Left hindlimb (tissue), 1 donor: ENCODE data around the gene DPM1.
"Not testable (repeated sequence)": the region's sequence is repeated elsewhere in the genome, so short reads cannot be mapped to it uniquely, and the experiment has no call there.

Experiments used
- DNase-seq: peaks from one replicate; pipeline ENCODE4 v3.0.0-alpha.2; 2018

DPM1 gene

DNA sequence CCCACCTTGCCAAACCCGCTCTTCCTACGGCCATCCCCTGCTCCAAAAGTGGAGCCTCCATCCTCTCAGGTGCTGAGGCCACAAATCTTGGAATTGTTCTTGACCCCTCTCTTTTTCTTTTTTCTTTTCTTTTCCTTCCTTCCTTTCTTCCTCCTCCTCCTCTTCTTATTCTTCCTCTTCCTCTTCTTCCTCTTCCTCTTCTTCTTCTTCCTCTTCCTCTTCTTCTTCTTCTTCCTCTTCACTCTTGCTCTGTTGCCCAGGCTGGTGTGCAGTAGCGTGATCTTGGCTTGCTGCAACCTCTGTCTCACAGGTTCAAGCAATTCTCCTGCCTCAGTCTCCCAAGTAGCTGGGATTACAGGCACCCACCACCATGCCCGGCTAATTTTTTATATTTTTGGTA lies 20.2 kb upstream of the DPM1 start:
- not testable (repeated sequence) for DNase-seq

DNA sequence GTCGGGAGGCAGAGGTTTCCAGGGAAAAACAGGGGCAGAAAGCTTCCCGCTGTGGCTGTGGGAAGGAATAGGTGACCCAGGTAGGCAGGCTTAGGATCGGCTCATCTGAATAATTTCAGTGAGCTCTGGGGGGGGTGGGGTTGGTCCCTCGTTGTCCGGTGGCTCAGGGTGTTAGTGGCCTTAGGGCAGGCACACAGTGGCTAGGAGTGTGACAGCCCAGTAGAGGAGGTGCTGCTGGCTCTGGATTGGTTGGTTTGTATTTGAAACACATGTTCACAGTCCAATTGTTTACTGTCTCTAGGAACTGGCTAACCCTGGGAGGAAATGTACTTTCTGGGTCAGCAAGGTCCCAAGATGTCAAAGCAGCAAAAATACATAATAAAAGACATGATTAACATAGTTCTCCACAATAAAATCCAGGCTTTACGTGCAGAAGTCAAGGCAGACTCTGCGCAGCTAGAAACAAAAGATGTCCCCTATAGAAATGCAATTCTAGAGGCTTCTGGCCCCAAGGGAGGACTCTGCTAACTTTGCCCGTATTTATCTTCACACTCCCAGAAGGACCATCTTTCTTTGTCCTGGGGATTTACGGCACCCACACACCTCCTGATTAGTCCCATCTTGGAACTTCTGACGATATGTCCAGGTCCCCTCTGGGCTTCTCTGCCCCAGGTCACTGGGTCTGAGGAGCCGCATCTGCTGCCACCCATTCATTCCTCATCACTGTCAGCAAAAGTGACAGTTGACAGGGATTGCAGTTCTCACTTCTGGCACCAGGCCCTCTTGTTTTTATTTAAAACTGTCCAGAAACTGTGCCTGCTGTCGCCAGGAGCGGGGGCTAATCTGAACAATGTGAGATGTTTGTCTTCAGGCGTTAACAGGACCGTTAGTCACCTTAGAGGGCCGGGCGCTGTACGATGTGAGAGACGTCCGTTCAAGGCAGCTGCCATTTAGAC lies 19.0 kb upstream of the DPM1 start:
- DNase-seq, result no peak

DNA sequence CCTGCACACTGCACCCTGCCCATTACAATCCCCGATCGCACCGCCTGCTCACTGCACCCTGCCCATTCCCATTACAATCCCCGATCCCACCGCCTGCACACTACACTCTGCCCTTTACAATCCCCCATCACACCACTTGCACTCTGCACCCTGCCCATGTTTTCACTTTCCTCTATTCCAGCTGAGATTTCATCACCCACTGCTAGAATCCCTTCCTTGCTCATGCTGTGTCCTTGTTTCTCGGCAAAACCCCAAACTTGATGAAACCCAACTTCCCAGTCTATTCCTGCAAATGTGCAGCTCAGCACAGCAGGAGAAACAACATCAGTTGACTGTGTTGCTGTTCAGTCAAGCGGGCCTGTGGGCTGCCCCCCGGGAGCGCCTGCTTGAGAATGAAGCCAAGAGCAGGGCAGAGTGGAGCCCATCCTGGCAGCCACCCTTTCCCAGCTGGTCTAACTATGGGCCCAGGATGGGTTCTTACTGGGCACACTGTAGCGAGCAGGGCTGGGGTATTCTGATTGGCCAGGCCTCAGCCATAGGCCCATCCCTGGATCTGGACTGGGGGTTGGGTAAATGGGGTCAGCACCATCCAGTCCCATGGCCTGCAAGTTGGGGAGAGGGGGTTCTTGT lies 17.5 kb upstream of the DPM1 start:
- DNase-seq, result no peak

DNA sequence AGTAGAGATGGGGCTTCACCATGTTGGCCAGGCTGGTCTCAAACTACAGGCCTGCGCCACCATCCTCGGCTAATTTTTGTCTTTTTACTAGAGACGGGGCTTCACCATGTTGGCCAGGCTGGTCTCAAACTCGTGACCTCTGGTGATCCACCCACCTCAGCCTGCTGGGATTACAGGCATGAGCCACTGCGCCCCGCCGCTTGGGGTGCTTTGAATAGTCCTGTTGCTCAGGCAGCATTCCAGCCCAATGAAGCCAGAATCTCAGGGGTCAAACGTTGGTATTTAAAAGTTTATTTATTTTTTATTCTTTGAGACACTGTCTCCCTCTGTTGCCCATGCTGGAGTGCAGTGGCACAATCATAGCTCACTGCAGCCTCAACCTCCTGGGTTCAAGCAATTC lies 11.6 kb upstream of the DPM1 start:
- DNase-seq, result no peak

DNA sequence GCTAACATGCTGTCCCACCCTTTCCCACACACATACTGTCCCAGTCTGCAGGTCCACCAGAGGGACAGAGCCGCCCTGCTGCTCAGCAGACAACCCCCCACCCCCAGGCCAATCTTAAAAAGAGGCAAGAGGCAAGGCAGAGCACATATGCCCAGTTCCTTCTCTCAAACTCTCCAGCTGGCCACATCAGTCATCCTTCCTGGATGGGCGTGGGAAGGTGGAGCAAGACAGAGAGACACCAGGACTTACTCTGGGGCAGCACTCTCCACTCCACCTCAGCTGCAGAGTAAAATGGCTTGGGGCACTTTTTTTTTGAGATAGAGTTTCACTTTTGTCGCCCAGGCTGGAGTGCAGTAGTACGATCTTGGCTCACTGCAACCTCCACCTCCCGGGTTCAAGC lies 11.1 kb upstream of the DPM1 start:
- DNase-seq, result no peak

DNA sequence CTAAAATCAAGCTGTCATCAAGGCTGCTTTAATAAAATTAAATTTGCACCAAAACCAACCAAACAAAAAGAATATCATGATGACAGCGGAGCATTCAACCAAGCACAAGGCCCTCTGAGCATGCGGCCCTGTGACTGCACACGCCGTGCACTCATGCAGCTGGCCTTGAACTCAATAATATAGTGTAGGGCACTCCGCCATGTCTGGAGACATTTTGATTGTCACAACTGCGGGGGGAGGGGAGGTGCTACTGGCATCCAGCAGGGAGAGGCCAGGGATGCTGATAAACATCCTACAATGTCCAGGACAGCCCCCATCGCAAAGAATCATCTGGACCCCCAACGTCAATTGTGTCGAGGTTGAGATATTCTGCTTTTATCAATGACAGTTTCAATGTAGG lies 10.0 kb upstream of the DPM1 start:
- DNase-seq, result no peak

DNA sequence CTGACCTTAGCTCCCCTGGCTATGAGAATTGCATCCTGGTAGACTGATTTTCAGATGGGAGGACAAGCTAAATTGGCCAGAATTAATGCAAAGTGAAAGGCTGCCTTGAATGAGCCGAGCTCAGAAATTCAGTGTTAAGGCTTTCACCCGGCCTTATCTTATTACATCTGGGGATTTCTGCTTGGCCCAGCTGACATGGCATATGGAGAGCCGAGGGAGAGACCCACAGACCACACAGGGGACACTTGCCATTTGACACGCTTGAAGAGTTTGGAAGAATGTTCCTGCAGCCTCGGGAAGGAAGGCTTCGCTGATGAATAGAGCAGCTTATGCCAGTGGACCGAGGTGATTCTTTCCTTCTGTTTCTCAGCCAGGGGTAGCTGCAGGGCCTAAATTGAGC lies 9.3 kb upstream of the DPM1 start:
- DNase-seq, result no peak

DNA sequence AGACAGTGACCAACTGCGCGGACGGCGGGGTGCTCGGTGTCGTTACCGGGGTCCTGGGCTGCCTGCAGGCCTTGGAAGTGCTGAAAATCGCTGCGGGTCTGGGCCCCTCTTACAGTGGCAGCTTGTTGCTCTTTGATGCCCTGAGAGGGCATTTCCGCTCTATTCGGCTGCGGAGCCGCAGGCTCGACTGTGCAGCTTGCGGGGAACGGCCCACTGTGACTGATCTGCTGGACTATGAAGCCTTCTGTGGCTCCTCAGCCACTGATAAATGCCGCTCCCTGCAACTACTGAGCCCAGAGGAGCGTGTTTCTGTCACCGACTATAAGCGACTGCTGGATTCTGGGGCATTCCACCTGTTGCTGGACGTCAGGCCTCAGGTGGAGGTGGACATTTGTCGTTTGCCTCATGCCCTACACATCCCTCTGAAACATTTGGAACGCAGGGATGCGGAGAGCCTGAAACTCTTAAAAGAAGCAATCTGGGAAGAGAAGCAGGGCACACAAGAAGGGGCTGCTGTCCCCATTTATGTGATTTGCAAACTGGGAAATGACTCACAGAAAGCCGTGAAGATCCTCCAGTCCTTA lies 1.3 kb upstream of the DPM1 start:
- DNase-seq, result no peak

DNA sequence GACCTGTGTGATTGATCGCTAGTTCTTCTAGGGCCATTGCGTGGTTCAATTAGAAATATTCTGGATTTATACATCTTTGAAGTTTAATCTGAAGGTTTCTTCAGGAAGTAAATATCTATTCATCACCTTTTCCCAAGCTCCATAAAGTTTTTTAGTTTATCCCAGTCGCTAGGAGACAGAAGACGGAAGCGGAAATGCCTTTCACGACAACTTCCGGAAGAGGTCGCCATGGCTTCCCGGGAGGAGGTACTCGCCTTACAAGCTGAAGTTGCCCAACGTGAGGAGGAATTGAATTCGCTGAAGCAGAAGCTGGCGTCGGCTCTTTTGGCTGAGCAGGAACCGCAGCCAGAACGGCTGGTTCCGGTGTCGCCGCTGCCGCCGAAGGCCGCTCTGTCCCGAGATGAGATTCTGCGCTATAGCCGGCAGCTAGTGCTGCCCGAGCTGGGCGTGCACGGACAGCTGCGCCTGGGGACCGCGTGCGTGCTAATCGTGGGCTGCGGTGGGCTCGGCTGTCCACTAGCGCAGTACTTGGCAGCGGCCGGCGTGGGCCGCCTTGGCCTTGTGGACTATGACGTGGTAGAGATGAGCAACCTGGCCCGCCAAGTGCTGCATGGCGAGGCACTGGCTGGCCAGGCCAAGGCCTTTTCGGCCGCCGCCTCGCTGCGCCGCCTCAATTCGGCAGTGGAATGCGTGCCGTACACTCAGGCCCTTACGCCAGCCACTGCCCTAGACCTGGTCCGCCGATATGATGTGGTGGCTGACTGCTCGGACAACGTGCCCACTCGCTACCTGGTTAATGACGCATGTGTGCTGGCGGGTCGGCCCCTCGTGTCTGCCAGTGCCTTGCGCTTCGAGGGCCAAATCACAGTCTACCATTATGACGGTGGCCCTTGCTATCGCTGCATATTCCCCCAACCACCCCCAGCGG lies 547 bp upstream of the DPM1 start, which contains the start of gene MOCS3:
MOCS3 (plus strand) TSS at position 204 of the 928 bp plus-strand sequence; CDS start at position 229, 25 bp downstream.
- peak; percentile 86 for DNase-seq

DNA sequence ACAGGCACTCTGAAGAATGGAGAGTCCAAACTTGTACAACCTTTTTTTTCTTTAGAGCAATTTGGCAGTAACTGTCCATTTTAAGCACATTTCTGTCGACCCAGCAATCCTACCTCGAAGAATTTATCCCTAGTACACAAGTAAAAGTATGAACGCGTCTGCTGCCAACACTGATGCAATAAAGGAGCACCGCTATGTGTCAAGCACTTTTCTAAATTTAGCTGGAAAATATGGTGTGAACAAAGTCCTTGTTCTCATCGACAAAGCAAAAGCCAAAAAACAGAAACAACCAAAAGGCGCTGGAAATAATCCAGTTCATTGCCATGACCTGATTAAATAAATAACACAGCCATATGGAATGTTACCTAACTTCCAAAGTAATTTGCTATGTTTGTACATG lies 1.1 kb downstream of the DPM1 start:
- no peak for DNase-seq

DNA sequence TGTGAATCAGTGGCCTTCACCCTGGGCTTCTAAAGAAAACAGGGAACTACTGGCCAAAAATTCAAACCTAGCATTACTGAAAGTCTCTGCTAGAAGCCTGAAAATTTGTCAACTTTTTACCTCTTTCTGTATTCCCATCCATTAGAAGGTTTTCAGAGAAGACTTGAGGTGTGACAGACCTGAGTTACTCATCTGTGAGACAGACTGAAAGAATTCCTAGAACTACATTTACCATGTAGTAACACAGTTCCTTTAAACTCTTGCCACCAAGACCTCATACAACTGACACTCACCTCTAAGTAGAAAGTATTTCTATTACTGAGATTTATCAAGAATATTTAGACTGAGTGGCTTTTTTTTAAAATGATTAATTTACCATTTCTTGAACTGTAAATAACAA lies 4.5 kb downstream of the DPM1 start:
- DNase-seq, result no peak

DNA sequence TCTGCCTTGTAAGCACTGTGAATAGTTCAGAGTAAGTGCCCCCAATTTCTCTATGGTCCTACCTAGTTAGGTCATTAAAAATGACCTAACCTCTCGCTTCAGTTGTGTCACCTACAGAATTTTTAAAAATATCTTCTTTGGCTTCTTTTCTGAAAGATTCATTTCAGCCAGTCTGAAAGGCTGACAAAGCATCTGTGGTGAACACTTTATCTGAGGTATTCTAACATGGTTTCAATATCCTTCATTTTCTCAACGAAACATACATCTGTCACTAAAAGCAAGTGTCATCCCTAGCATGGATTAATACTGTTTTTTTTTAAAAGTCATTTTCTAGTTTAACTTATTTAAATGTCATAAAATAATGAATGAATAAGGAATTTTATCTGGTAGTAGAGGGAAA lies 5.1 kb downstream of the DPM1 start:
- no peak for DNase-seq

DNA sequence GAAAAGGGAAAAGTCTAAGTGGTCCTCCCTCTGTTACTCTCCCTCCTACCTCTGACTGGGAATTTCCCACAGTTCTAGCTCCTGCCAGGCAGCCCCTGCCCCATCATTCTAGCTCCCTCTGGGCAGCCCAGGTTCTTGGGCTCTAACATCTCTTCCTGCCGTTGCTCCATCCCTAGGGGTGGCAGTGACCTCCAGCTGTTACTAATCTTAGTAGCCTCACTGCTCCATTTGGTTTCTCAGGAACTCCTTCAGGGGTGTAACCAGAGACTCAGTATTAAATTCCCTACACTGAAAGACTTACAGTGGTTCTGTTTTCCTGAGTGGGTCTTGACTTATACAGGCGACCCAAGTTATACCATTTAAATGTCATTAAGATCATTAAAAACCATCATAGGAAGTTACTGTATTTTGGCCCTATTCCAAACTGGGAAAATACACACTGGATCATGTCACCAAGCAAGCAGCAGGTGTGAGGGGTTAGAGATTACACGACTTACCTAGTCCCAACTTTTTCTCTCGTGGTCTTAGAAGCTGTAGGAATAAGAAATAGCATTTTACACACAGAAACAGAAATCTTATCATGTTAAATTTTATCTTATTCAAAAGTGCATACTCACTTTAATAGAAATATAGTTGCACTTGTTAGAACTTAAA lies 10.1 kb downstream of the DPM1 start:
- no peak for DNase-seq

DNA sequence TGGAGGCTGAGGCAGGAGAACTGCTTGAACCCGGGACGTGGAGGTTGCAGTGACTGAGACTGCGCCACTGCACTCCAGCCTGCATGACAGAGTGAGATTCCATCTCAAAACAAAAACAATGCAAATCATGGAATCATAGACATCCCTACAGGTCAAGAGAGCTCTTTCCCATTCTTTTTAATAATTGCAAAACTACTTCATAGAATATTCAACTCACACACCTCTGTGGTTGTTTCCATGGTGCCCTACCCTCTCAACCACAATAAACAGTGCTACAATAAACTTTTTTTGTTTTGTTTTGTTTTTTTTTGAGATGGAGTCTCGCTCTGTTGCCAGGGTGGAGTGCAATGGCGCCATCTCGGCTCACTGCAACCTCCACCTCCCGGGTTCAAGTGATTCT lies 15.3 kb downstream of the DPM1 start:
- no peak for DNase-seq

DNA sequence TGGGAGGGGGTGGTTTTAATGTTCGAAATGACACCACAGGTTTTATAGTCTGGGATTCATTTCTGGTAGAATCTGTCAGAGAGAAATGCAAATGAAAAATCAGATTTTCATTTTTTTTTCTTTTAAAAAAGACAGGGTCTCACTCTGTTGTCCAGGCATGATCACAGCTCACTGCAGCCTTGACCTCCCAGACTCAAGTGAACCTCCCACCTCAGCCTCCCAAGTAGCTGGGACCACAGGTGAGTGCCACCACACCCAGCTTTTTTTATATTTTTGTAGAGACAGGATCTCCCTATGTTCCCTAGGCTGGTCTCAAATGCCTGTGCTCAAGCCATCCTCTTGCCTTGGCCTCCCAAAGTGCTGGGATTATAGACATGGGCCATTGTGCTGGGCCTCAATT lies 24.7 kb downstream of the DPM1 start:
- DNase-seq, result no peak

DNA sequence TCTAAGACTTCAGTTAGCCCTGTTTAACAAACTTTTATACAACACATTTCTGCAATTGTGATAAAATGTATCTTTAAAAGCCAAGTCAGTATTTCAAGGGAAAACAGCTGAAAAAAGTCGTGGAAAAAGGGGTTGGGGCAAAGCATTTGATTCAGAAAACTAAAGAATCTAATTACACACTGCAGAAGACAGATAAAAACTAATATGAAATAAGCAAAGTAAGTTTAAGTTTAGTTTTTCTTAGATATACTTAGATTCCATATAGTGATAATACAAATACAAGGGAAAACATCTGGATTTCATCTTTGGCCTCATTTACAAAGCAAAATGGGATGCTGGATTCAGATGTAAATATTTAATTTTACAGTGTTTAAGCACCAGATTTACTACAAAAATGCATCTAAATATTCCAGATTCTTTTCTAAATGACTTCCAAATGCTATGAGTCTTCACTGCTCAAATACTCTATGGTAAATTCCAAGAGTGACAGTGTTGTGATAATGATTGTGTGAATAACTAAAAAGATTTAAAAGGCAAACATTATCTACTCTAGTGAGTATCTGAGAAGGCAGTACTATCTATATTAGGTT lies 25.5 kb downstream of the DPM1 start:
- no peak for DNase-seq

DNA sequence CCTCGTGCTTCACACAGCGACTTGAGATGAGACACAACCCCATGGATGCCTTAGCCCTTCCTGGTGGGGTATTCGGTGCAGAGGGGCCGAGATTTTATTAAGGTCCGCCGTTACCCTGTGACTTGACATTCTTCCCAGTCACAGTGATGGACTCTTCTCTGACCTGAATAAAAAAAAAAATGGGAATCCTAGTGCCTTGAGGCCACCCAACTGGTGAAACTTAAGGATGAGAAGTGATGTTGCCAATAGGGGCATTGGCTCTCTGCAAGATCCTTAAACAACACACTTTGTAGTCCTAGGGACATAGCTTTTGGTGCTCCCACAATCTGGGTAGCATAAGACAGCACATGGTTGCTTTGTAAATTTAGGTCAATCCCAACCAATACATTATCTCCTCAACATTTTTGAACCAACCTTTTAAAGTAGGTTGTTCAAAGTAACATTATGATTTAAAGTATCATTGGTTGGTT lies 26.3 kb downstream of the DPM1 start:
- DNase-seq, result no peak

DNA sequence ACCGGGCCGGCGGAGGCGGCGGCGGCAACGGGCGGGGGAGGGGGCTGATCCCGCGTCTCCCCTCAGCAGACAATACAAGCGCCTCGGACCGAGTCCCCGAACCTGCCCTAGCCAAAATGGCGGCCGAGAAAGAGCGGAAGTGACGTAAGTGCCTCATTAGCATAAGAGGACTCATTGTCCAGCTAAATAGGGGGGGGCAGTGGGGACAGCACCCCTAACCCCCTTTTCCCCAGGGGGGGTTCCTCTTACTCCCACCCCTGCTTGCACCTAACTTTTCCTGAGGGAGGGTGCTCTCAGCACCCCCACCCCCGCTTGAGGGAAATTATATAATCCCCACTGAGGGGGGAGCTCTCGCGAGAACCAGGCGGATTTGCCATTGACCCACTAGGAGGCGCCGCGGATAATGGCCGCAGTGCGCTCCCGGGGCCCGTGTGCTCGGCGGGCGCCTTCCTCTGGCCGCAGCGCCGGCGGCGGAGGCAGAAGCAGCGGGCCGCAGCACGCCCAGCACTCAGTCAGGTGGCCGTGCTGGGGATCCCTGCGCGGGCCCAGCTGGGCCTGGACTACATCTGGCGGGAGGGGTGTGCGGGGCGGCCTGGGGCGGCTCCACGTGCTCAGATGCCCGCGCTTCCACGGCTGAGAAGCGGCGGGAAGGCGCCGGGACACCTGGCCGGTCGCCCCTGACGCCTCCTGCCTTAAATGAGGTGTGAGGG lies 26.9 kb downstream of the DPM1 start, which contains the start of gene ADNP:
ADNP (minus strand) TSS at position 132 of the 710 bp plus-strand sequence. CDS start 27,441 bp downstream, outside the sequence.
- peak; percentile 94 for DNase-seq

DNA sequence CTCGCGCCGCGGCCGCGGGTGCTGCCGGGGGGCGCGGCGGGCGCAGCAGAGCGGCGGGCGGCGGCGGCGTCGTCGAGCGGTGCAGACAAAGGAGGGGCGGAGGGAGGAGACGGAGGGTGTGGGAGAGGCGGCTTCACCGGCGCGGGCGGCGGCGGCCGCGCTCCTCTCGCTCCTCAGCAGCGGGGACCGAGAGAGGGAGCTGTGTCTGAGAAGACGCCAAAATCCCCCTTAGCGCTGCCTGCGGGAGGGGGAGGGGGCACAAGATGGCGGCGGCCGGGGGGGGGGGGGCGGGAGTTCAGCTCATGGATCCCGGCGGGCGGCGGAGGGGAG lies 27.4 kb downstream of the DPM1 start:
- no peak for DNase-seq

DNA sequence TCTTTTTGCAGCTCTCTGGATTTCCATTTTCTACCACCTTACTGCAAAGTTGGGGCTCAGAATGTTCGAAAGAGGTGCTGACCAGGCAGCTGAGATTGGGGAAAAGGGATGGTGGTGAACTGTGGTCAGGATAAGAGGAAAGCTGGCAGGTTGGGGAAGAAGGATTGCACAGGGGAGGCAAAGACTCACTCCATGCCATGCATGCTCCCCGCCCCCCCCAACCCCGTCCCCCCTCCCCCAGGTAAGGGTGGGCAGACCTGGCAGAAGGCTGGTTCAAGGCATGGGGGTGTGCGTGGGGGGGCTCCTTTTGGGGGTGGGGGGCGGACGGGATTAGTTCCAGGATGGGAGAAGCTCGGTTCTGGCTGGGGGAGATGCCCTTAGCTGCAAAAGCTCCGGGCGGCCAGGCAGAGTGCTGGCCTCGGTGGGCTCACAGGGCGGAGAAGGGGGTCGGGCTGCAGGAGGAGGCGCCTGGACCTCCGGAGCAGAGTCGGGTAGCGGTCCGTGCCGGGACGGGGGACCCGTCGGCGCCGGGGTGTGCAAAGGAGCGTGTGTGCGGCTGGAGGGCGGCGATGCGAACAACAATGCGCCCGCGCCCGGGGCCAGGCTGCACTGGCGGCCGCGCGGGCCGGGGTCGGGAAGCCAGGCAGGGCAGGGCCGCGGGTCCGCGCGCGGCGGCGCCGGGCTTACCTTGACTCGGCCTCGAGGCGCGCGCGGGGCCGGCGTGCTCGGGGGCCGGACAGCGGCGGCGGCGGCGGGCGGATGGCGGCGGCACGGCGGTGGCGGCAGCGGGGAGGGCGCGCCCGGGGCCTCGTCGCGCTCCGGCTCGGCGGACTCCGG lies 28.0 kb downstream of the DPM1 start:
- DNase-seq, result peak; percentile 53
